HepG2 (cell line): ENCODE measurements around the gene WASHC4. TPM values are rescaled to one million over a fixed set of nuclear protein-coding genes. Genes with fewer than 3 reads are reported as not detected.

Experiments
- BORCS8-MEF2B ChIP-seq: sonication (generic); formaldehyde crosslinking; IDR thresholded peaks from 2 replicates; pipeline ENCODE4 v1.8.0; 2022; ENCODE audit warnings: mild to moderate bottlenecking, missing genetic modification reagents
- CBFB ChIP-seq: sonication (generic); formaldehyde crosslinking; IDR thresholded peaks from 2 replicates; pipeline ENCODE4 v1.4.0; 2020; ENCODE audit warnings: missing genetic modification reagents
- CC2D1A ChIP-seq: sonication (generic); formaldehyde crosslinking; IDR thresholded peaks from 2 replicates; pipeline ENCODE4 v1.8.1; 2023; ENCODE audit warnings: mild to moderate bottlenecking, missing genetic modification reagents
- ISX ChIP-seq: sonication (generic); formaldehyde crosslinking; conservative IDR thresholded peaks from 2 replicates; pipeline ENCODE4 v1.5.0; 2020; ENCODE audit warnings: missing genetic modification reagents
- KDM5B ChIP-seq: sonication (generic); formaldehyde crosslinking; IDR thresholded peaks from 2 replicates; pipeline ENCODE4 v1.4.0; 2020; ENCODE audit warnings: missing genetic modification reagents, mild to moderate bottlenecking, borderline replicate concordance
- KLF15 ChIP-seq: sonication (generic); formaldehyde crosslinking; IDR thresholded peaks from 2 replicates; pipeline ENCODE4 v1.8.1; 2023; ENCODE audit warnings: borderline replicate concordance, mild to moderate bottlenecking, inconsistent platforms, missing genetic modification reagents, mixed read lengths
- MAFG ChIP-seq: sonication (generic); formaldehyde crosslinking; IDR thresholded peaks from 2 replicates; pipeline ENCODE4 v1.5.1; 2020; ENCODE audit warnings: mild to moderate bottlenecking, missing genetic modification reagents
- MEIS2 ChIP-seq: sonication (generic); formaldehyde crosslinking; IDR thresholded peaks from 2 replicates; pipeline ENCODE4 v1.9.0; 2021; ENCODE audit warnings: mild to moderate bottlenecking, missing genetic modification reagents
- PHF8 ChIP-seq: sonication (generic); formaldehyde crosslinking; IDR thresholded peaks from 2 replicates; pipeline ENCODE4 v1.5.0; 2020; ENCODE audit warnings: missing genetic modification reagents
- POLR2AphosphoS2 ChIP-seq: IDR thresholded peaks from 2 replicates; pipeline ENCODE4 v1.6.1; 2011; ENCODE audit warnings: low read depth, low read length, improper control_type of control experiment
- RAD51 ChIP-seq: fragments of 450-650 bp; IDR thresholded peaks from 2 replicates; pipeline ENCODE4 v1.6.1; 2016; ENCODE audit warnings: borderline replicate concordance
- REST ChIP-seq, 2 experiments: IDR thresholded peaks; 2 replicates each; pipeline ENCODE4 v1.6.1; 2011 to 2012; ENCODE audit warnings: low read length in 2 of 2, borderline replicate concordance in 1 of 2, low read depth in 1 of 2, mild to moderate bottlenecking in 1 of 2, moderate library complexity in 1 of 2
- SATB2 ChIP-seq: sonication (generic); formaldehyde crosslinking; IDR thresholded peaks from 2 replicates; pipeline ENCODE4 v1.5.0; 2020; ENCODE audit warnings: missing genetic modification reagents
- SMAD1 ChIP-seq: sonication (generic); formaldehyde crosslinking; IDR thresholded peaks from 2 replicates; pipeline ENCODE4 v1.4.0; 2020; ENCODE audit warnings: missing genetic modification reagents, low read depth, mild to moderate bottlenecking, borderline replicate concordance
- TCF12 ChIP-seq, 2 experiments: fragments of 450-650 bp in 1 of 2; sonication (generic) in 1 of 2; formaldehyde crosslinking in 1 of 2; IDR thresholded peaks; 2 replicates each; pipeline versions ENCODE4 v1.6.1 to v1.8.0; 2017 to 2022; ENCODE audit warnings: antibody characterized with exemption in 1 of 2, mild to moderate bottlenecking in 1 of 2, missing genetic modification reagents in 1 of 2, moderate library complexity in 1 of 2
- TEAD3 ChIP-seq: optimal IDR thresholded peaks from 2 replicates; pipeline ENCODE3; 2016; ENCODE audit warnings: borderline replicate concordance
- ZNF749 ChIP-seq: sonication (generic); formaldehyde crosslinking; IDR thresholded peaks from 2 replicates; pipeline ENCODE4 v1.8.0; 2022; ENCODE audit warnings: mild to moderate bottlenecking, missing genetic modification reagents, moderate library complexity, borderline replicate concordance
- ZSCAN22 ChIP-seq: sonication (generic); formaldehyde crosslinking; IDR thresholded peaks from 2 replicates; pipeline ENCODE4 v1.4.0; 2020; ENCODE audit warnings: mild to moderate bottlenecking, missing genetic modification reagents
- polyA plus RNA-seq, 8 experiments: library from polyadenylated mRNA; depleted of rRNA in 3 of 8; stranded (reverse) in 7 of 8; unstranded in 1 of 8; fragments of >200 nt; fragmentation: Illumina TruSeq in 4 of 8; extraction: Trizol in 4 of 8; gene quantifications; 2 replicates each; pipeline versions ENCODE4 v1.2.1 to v1.2.3, GENCODE V29; 2011 to 2016; ENCODE audit warnings: low read depth in 4 of 8, missing spikeins in 1 of 8, mixed read lengths in 1 of 8; ENCODE audit not compliant: insufficient read depth in 1 of 8
- total RNA-seq, 5 experiments: library from RNA; depleted of rRNA; stranded (reverse); fragments of >200 nt; fragmentation: Illumina TruSeq; extraction: Trizol; gene quantifications; 2 replicates each; pipeline ENCODE4 v1.2.3, GENCODE V29; 2016; ENCODE audit warnings: low read depth in 1 of 5
- TF ChIP-seq, protein P1 (sequence below): fragments of 450-650 bp; IDR thresholded peaks from 2 replicates; pipeline ENCODE4 v1.6.1; 2016

WASHC4 gene
- total and polyA plus RNA-seq, 2 of the 13 experiments (the other 11 are each of a cell fraction or from before 2014, with no cell fraction given): 21.0 to 36.3 TPM

DNA sequence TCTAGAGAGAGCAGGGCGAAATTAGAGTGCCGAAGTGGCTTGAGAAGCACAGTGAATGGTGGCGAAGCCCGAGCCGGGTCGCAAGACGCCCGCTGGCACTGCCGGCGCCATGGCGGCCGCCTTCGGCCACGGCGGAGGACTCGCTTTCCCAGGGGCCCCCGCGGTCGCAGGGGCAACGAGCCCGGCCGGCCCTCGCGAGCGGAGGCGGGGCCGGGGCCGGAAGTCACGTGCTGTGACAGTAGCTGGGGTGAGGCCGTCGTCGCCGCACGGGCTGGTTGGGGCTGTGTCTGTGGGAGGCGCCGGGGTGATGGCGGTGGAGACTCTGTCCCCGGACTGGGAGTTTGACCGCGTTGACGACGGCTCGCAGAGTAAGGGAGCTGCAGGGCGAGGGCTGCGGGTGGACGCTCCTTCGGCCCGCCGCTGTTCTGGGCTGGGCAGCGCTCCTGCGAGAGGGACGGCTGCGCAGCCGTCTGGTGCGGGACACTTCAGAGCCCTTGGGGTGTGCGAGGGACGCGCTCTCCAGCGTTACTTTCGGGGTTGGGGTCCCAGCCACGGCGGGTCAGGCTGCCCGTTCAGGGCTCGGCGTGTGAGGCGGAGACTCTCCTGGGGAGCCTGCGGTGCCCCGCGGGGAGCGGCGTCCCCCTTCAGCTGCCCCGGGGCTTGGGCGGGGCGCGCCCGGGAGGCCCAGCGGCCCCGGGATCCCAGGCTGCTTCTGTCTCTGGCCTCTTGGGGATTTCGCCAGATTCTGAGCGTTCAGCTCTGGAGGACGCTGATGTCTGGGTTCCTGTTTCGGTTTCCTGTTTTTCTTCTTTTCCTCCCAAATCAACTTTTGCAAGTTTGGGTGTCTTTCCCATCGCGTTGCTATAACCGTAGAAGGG is at the start of gene WASHC4 (continued):
- TF ChIP-seq TCF12 (IDR thresholded peaks at IDR 0.05): no peak
- peak; percentile 68; the same call in 1 of the 2 replicates for TF ChIP-seq TCF12 (CRISPR knock-in tag; IDR thresholded peaks at IDR 0.05)
- peak; percentile 75; the same call in 1 of the 2 replicates for TF ChIP-seq SMAD1 (CRISPR knock-in tag)
- peak; percentile 97 for TF ChIP-seq PHF8 (CRISPR knock-in tag)
- peak; percentile 93 for TF ChIP-seq BORCS8-MEF2B
- 0 out of 2 replicates have a peak, but pooled peaks have one; percentile 87 for TF ChIP-seq CC2D1A (CRISPR knock-in tag)
- TF ChIP-seq TEAD3 (CRISPR knock-in tag): peak; percentile 38
- TF ChIP-seq SATB2 (CRISPR knock-in tag): peak; percentile 37; the same call in 1 of the 2 replicates
- peak; percentile 64 for TF ChIP-seq RAD51
- TF ChIP-seq ZSCAN22 (CRISPR knock-in tag): 0 out of 2 replicates have a peak, but pooled peaks have one; percentile 66
- TF ChIP-seq KLF15 (CRISPR knock-in tag): peak; percentile 36; the same call in 1 of the 2 replicates
- TF ChIP-seq POLR2AphosphoS2: no peak
- peak; percentile 42; the same call in 1 of the 2 replicates for TF ChIP-seq MAFG
- peak in 1 of 2 experiments; percentile 14; a peak in 1 of 4 replicates for TF ChIP-seq REST (IDR thresholded peaks at IDR 0.05; ENCODE audit: borderline replicate concordance in 1 of 2, low read depth in 1 of 2, low read length in 2 of 2)
- no peak; the same call in 1 of the 2 replicates for TF ChIP-seq ISX (CRISPR knock-in tag)
- TF ChIP-seq MEIS2: peak; percentile 55; the same call in 1 of the 2 replicates
- TF ChIP-seq KDM5B (CRISPR knock-in tag): peak; percentile 97
- TF ChIP-seq, protein P1, sequence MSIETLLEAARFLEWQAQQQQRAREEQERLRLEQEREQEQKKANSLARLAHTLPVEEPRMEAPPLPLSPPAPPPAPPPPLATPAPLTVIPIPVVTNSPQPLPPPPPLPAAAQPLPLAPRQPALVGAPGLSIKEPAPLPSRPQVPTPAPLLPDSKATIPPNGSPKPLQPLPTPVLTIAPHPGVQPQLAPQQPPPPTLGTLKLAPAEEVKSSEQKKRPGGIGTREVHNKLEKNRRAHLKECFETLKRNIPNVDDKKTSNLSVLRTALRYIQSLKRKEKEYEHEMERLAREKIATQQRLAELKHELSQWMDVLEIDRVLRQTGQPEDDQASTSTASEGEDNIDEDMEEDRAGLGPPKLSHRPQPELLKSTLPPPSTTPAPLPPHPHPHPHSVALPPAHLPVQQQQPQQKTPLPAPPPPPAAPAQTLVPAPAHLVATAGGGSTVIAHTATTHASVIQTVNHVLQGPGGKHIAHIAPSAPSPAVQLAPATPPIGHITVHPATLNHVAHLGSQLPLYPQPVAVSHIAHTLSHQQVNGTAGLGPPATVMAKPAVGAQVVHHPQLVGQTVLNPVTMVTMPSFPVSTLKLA: peak; percentile 50
- peak; percentile 93 for TF ChIP-seq ZNF749 (CRISPR knock-in tag)
- peak; percentile 85; the same call in 1 of the 2 replicates for TF ChIP-seq CBFB
